Prostate gland (tissue), 2 donors: ENCODE measurements around the gene ARHGAP25.

Source experiments
- POLR2A ChIP-seq: fragments of 450-650 bp; IDR thresholded peaks from one replicate; pipeline ENCODE4 v1.6.1; 2016; ENCODE audit warnings: antibody characterized with exemption, mild to moderate bottlenecking
- TF ChIP-seq, protein P1 (sequence below), 4 experiments: fragments of 200-600 bp in 2 of 4; fragments of 450-650 bp in 2 of 4; sonication (generic) in 2 of 4; IDR thresholded peaks; 1 replicate in 3 of 4; 2 replicates in 1 of 4; pipeline ENCODE4 v1.5.1; 2016 to 2019; ENCODE audit warnings: antibody characterized with exemption in 4 of 4, mild to moderate bottlenecking in 2 of 4, moderate library complexity in 2 of 4

DNA sequence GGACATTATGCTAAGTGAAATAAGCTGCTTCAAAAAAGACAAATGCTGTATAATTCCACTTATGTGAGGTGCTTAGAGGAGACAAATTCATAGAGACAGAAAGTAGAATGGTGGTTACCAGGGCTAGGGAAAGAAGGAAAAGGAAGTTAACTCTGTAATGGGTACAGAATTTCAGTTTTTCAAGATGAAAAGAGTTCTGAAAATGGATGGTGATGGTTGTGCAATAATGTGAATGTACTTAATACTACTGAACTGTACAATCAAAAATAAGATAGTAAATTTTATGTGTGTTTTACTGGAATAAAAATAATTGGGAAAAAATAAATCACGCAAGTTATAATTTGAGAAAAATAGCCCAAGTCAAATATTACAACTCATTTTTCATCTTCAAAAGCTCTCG, 27.5 kb downstream of the ARHGAP25 start:
- TF ChIP-seq, protein P1, sequence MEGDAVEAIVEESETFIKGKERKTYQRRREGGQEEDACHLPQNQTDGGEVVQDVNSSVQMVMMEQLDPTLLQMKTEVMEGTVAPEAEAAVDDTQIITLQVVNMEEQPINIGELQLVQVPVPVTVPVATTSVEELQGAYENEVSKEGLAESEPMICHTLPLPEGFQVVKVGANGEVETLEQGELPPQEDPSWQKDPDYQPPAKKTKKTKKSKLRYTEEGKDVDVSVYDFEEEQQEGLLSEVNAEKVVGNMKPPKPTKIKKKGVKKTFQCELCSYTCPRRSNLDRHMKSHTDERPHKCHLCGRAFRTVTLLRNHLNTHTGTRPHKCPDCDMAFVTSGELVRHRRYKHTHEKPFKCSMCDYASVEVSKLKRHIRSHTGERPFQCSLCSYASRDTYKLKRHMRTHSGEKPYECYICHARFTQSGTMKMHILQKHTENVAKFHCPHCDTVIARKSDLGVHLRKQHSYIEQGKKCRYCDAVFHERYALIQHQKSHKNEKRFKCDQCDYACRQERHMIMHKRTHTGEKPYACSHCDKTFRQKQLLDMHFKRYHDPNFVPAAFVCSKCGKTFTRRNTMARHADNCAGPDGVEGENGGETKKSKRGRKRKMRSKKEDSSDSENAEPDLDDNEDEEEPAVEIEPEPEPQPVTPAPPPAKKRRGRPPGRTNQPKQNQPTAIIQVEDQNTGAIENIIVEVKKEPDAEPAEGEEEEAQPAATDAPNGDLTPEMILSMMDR (IDR thresholded peaks at IDR 0.05) = no peak
- TF ChIP-seq POLR2A = no peak
